ENCODE measurements around the gene OR2A42.
"Not testable (repeated sequence)": the region's sequence is repeated elsewhere in the genome, so short reads cannot be mapped to it uniquely, and the experiment has no call there.

The OR2A42 gene

GRCh38 chr7:144239365-144239764 is at the start of gene OR2A42:
OR2A42 (minus strand) TSS chr7:144239605; CDS start chr7:144232843, 6,762 bp downstream.
- not testable (repeated sequence) for DNase-seq (ENCODE audit: low read depth)

- not testable (repeated sequence) for DNase-seq (ENCODE audit: low read depth)
Measured at GRCh38 chr7:144287171-144287784, 47.9 kb upstream of the OR2A42 start.

- DNase-seq (ENCODE audit: low read depth), result not testable (repeated sequence)
Measured at GRCh38 chr7:144283716-144284115, 44.3 kb upstream of the OR2A42 start.

- not testable (repeated sequence) for DNase-seq (ENCODE audit: low read depth)
Measured at GRCh38 chr7:144282490-144282889, 43.1 kb upstream of the OR2A42 start.

- DNase-seq (ENCODE audit: low read depth), result not testable (repeated sequence)
Measured at GRCh38 chr7:144281981-144282380, 42.6 kb upstream of the OR2A42 start.

GRCh38 chr7:144280010-144280409 is 40.6 kb upstream of the OR2A42 start:
- not testable (repeated sequence) for DNase-seq (ENCODE audit: low read depth)

GRCh38 chr7:144275281-144275680 is 35.9 kb upstream of the OR2A42 start:
- not testable (repeated sequence) for DNase-seq (ENCODE audit: low read depth)

- not testable (repeated sequence) for DNase-seq (ENCODE audit: low read depth)
Measured at GRCh38 chr7:144269188-144269587, 29.8 kb upstream of the OR2A42 start, which contains the start of gene CTAGE8. CTAGE8 (minus strand) TSS chr7:144269288; CDS start chr7:144269250, 38 bp downstream.

- DNase-seq (ENCODE audit: low read depth), result not testable (repeated sequence)
Measured at GRCh38 chr7:144264692-144265091, 25.3 kb upstream of the OR2A42 start, which contains the start of gene OR2A7. OR2A7 (minus strand) TSS chr7:144264792; CDS start chr7:144259628, 5,164 bp downstream.

GRCh38 chr7:144262128-144262527 is 22.7 kb upstream of the OR2A42 start:
- DNase-seq (ENCODE audit: low read depth), result not testable (repeated sequence)

- not testable (repeated sequence) for DNase-seq (ENCODE audit: low read depth)
Measured at GRCh38 chr7:144259067-144259466, 19.7 kb upstream of the OR2A42 start.

GRCh38 chr7:144256112-144256511 is 16.7 kb upstream of the OR2A42 start:
- no peak for DNase-seq (ENCODE audit: low read depth)

GRCh38 chr7:144255471-144255897 is 16.1 kb upstream of the OR2A42 start:
- no peak for DNase-seq (ENCODE audit: low read depth)

- not testable (repeated sequence) for DNase-seq (ENCODE audit: low read depth)
Measured at GRCh38 chr7:144252307-144252706, 12.9 kb upstream of the OR2A42 start.

GRCh38 chr7:144247674-144248330 is 8.4 kb upstream of the OR2A42 start:
- DNase-seq (ENCODE audit: low read depth), result not testable (repeated sequence)

GRCh38 chr7:144246967-144247366 is 7.6 kb upstream of the OR2A42 start:
- DNase-seq (ENCODE audit: low read depth), result not testable (repeated sequence)

GRCh38 chr7:144245372-144245771 is 6.0 kb upstream of the OR2A42 start:
- not testable (repeated sequence) for DNase-seq (ENCODE audit: low read depth)

GRCh38 chr7:144238530-144239082 is 799 bp downstream of the OR2A42 start:
- DNase-seq (ENCODE audit: low read depth), result not testable (repeated sequence)

- DNase-seq (ENCODE audit: low read depth), result not testable (repeated sequence)
Measured at GRCh38 chr7:144233039-144233438, 6.4 kb downstream of the OR2A42 start.

- not testable (repeated sequence) for DNase-seq (ENCODE audit: low read depth)
Measured at GRCh38 chr7:144231027-144231426, 8.4 kb downstream of the OR2A42 start.

GRCh38 chr7:144228810-144229209 is 10.6 kb downstream of the OR2A42 start:
- DNase-seq (ENCODE audit: low read depth), result not testable (repeated sequence)

GRCh38 chr7:144226866-144227265 is 12.5 kb downstream of the OR2A42 start:
- DNase-seq (ENCODE audit: low read depth), result not testable (repeated sequence)

- DNase-seq (ENCODE audit: low read depth), result not testable (repeated sequence)
Measured at GRCh38 chr7:144223675-144224074, 15.7 kb downstream of the OR2A42 start.

Data from stimulated activated CD8-positive, alpha-beta memory T cell treated with anti-CD3 and anti-CD28 coated beads, Interleukin-7, amount 100 ng/mL, for 24 hours (primary cell).